H1 (cell line): ENCODE measurements around the gene SLC16A6. TPM values are rescaled to one million over a fixed set of nuclear protein-coding genes. Genes with fewer than 3 reads are reported as not detected.
A peak's percentile ranks its signal among the peaks of the same experiment; 100 is the strongest.

Experiments used
- CTCF ChIA-PET: fragments of 300-600 bp; sonication (Branson Sonifier 250); formaldehyde crosslinking; loops from one replicate; lab custom pipeline; 2021; ENCODE audit not compliant: partially characterized antibody; lab: Charles Lee
- POLR2A ChIA-PET: fragments of 300-600 bp; sonication (Branson Sonifier 250); formaldehyde crosslinking; loops from one replicate; lab custom pipeline; 2021; ENCODE audit warnings: inconsistent platforms; ENCODE audit not compliant: partially characterized antibody; lab: Charles Lee
- DNase-seq, 2 experiments: peaks; one replicate each; pipeline versions ENCODE4 v3.0.0 to v3.0.0-alpha.2; 2010 to 2022; ENCODE audit warnings: low spot score in 2 of 2, low read depth in 1 of 2, mixed read lengths in 1 of 2
- FAIRE-seq: peaks from 2 replicates; lab custom pipeline; 2011; peaks lifted over from hg19 to GRCh38; lab: Jason Lieb, UNC
- H2AFZ ChIP-seq: 2 replicates; pipeline ENCODE4 v1.8.1; 2012; ENCODE audit warnings: low read length, inconsistent platforms
- H2AK5ac ChIP-seq: 2 replicates; pipeline ENCODE4 v1.6.1; 2013; ENCODE audit warnings: low read depth, low read length
- H2BK120ac ChIP-seq: replicated peaks from 2 replicates; pipeline ENCODE3; 2013; ENCODE audit warnings: low read depth, low read length, inconsistent platforms
- H2BK12ac ChIP-seq: 2 replicates; pipeline ENCODE4 v1.6.1; 2013; ENCODE audit warnings: low read depth, low read length
- H2BK15ac ChIP-seq: 2 replicates; pipeline ENCODE4 v1.6.1; 2013; ENCODE audit warnings: low read length
- H2BK20ac ChIP-seq: 2 replicates; pipeline ENCODE4 v1.6.1; 2013; ENCODE audit warnings: low read length
- H2BK5ac ChIP-seq: 2 replicates; pipeline ENCODE4 v1.6.1; 2013; ENCODE audit warnings: low read depth, low read length
- H3K14ac ChIP-seq: 2 replicates; pipeline ENCODE4 v1.6.1; 2013; ENCODE audit warnings: inconsistent platforms; ENCODE audit not compliant: insufficient read length
- H3K18ac ChIP-seq: 2 replicates; pipeline ENCODE4 v1.6.1; 2013; ENCODE audit warnings: low read length; ENCODE audit errors: extremely low read depth
- H3K23ac ChIP-seq: 2 replicates; pipeline ENCODE4 v1.6.1; 2013; ENCODE audit warnings: inconsistent platforms; ENCODE audit not compliant: insufficient read length
- H3K23me2 ChIP-seq: 2 replicates; pipeline ENCODE4 v1.6.1; 2013; ENCODE audit warnings: low read depth, low read length
- H3K27ac ChIP-seq: 2 replicates; pipeline ENCODE4 v1.6.1; 2011; ENCODE audit warnings: low read depth, low read length, inconsistent platforms
- H3K27me3 ChIP-seq, 4 experiments: replicated peaks in 1 of 4; 1 replicate in 1 of 4; 2 replicates in 3 of 4; pipeline versions ENCODE4 v1.6.1 to v1.8.1; 2011 to 2013; ENCODE audit warnings: low read length in 3 of 4, mild to moderate bottlenecking in 3 of 4, inconsistent platforms in 2 of 4, mixed read lengths in 2 of 4, moderate library complexity in 1 of 4; ENCODE audit not compliant: control insufficient read depth in 3 of 4, insufficient read depth in 3 of 4; ENCODE audit errors: extremely low read depth in 1 of 4
- H3K36me3 ChIP-seq, 4 experiments: 2 replicates each; pipeline versions ENCODE4 v1.6.1 to v1.8.1; 2011 to 2013; ENCODE audit warnings: mild to moderate bottlenecking in 4 of 4, low read length in 3 of 4, moderate library complexity in 2 of 4, control low read depth in 1 of 4, inconsistent platforms in 1 of 4; ENCODE audit not compliant: insufficient read depth in 4 of 4, control insufficient read depth in 2 of 4
- H3K4ac ChIP-seq: replicated peaks from 2 replicates; pipeline ENCODE3; 2013; ENCODE audit warnings: low read length, low read depth, mixed read lengths, inconsistent platforms; ENCODE audit not compliant: insufficient read length
- H3K4me1 ChIP-seq, 4 experiments: replicated peaks in 1 of 4; 1 replicate in 1 of 4; 2 replicates in 3 of 4; pipeline versions ENCODE4 v1.6.1 to v1.8.1; 2011 to 2013; ENCODE audit warnings: low read length in 3 of 4, inconsistent platforms in 2 of 4, mixed read lengths in 1 of 4; ENCODE audit not compliant: insufficient read depth in 4 of 4, control insufficient read depth in 3 of 4
- H3K4me2 ChIP-seq, 2 experiments: 2 replicates each; pipeline versions ENCODE4 v1.6.1 to v1.8.1; 2011 to 2013; ENCODE audit warnings: low read depth in 2 of 2, low read length in 2 of 2, control low read depth in 1 of 2, inconsistent platforms in 1 of 2, mild to moderate bottlenecking in 1 of 2; ENCODE audit not compliant: insufficient read depth in 1 of 2
- H3K4me3 ChIP-seq, 4 experiments: fragments of 200-600, 300-600 bp in 1 of 4; sonication (generic), shearing (Covaris generic), sonication (Bioruptor Twin) in 1 of 4; 2 replicates each; pipeline versions ENCODE4 v1.5.1 to v1.8.1; 2011 to 2016; ENCODE audit warnings: low read length in 4 of 4, low read depth in 3 of 4, control low read depth in 2 of 4, inconsistent platforms in 2 of 4, mild to moderate bottlenecking in 2 of 4, mixed read lengths in 1 of 4, moderate library complexity in 1 of 4; ENCODE audit not compliant: insufficient read depth in 2 of 4; ENCODE audit errors: extremely low read depth in 1 of 4
- H3K56ac ChIP-seq: replicated peaks from 2 replicates; pipeline ENCODE3; 2013; ENCODE audit warnings: low read depth, mild to moderate bottlenecking, mixed read lengths, low read length, inconsistent platforms; ENCODE audit not compliant: insufficient read length
- H3K79me1 ChIP-seq: 2 replicates; pipeline ENCODE4 v1.6.1; 2013; ENCODE audit warnings: low read depth, low read length, control low read depth
- H3K79me2 ChIP-seq, 2 experiments: 2 replicates each; pipeline versions ENCODE4 v1.6.1 to v1.8.1; 2012 to 2013; ENCODE audit warnings: low read length in 2 of 2, mild to moderate bottlenecking in 2 of 2, inconsistent platforms in 1 of 2; ENCODE audit not compliant: insufficient read depth in 2 of 2, control insufficient read depth in 1 of 2
- H3K9ac ChIP-seq, 4 experiments: replicated peaks in 1 of 4; 1 replicate in 1 of 4; 2 replicates in 3 of 4; pipeline versions ENCODE4 v1.6.1 to v1.8.1; 2011 to 2013; ENCODE audit warnings: low read depth in 3 of 4, low read length in 3 of 4, control low read depth in 2 of 4, mild to moderate bottlenecking in 2 of 4, moderate library complexity in 2 of 4, inconsistent platforms in 1 of 4; ENCODE audit errors: extremely low read depth in 1 of 4
- H3K9me3 ChIP-seq, 2 experiments: 2 replicates each; pipeline versions ENCODE4 v1.6.1 to v1.8.1; 2012 to 2013; ENCODE audit warnings: mild to moderate bottlenecking in 2 of 2, moderate library complexity in 2 of 2, control low read depth in 1 of 2, inconsistent platforms in 1 of 2, low read depth in 1 of 2, low read length in 1 of 2, mixed read lengths in 1 of 2; ENCODE audit not compliant: insufficient read depth in 2 of 2
- H4K20me1 ChIP-seq, 2 experiments: replicated peaks in 1 of 2; 2 replicates each; pipeline versions ENCODE3 to v1.8.1; 2011 to 2013; ENCODE audit warnings: inconsistent platforms in 2 of 2, low read length in 2 of 2, mild to moderate bottlenecking in 1 of 2; ENCODE audit not compliant: insufficient read depth in 2 of 2, control insufficient read depth in 1 of 2
- H4K5ac ChIP-seq: 2 replicates; pipeline ENCODE4 v1.6.1; 2013; ENCODE audit warnings: low read length, low read depth, mixed read lengths, inconsistent platforms; ENCODE audit not compliant: insufficient read length
- H4K8ac ChIP-seq: 2 replicates; pipeline ENCODE4 v1.8.0; 2013; ENCODE audit warnings: mild to moderate bottlenecking, moderate library complexity, low read length, inconsistent platforms; ENCODE audit not compliant: insufficient read depth; ENCODE audit errors: extremely low read depth
- H4K91ac ChIP-seq: replicated peaks from 2 replicates; pipeline ENCODE3; 2013; ENCODE audit warnings: low read length, mixed read lengths, inconsistent platforms; ENCODE audit not compliant: insufficient read length
- MAFK ChIP-seq: IDR thresholded peaks from 2 replicates; pipeline ENCODE4 v1.6.1; 2012; ENCODE audit warnings: low read depth, mild to moderate bottlenecking, improper control_type of control experiment, low read length
- MAX ChIP-seq: IDR thresholded peaks from 2 replicates; pipeline ENCODE4 v1.6.1; 2012; ENCODE audit warnings: inconsistent platforms
- WGBS, 2 experiments: shearing (Covaris generic) in 1 of 2; methylation state at CpG; one replicate each; pipeline versions ENCODE4 v1.1.6 to v1.1.7; 2013 to 2015; ENCODE audit warnings: low lambda C conversion rate in 2 of 2, mixed read lengths in 2 of 2, inconsistent platforms in 1 of 2, low coverage in 1 of 2, missing lambda C conversion rate in 1 of 2; ENCODE audit not compliant: insufficient replicate concordance in 2 of 2, insufficient coverage in 1 of 2, insufficient read length in 1 of 2; ENCODE audit errors: extremely low coverage in 1 of 2, missing lambda C conversion rate in 1 of 2; 5-methylcytosine and 5-hydroxymethylcytosine counted together
- polyA plus RNA-seq, 7 experiments: library from polyadenylated mRNA; depleted of rRNA in 3 of 7; stranded (reverse) in 5 of 7; unstranded in 2 of 7; fragments of >200 nt in 5 of 7; fragments of 200-250 nt in 2 of 7; gene quantifications; 1 replicate in 5 of 7; 2 replicates in 1 of 7; 4 replicates in 1 of 7; pipeline versions ENCODE4 v1.2.1 to v1.2.3, GENCODE V29; 2011 to 2013; ENCODE audit warnings: missing spikeins in 2 of 7, mixed read lengths in 2 of 7
- total RNA-seq: library from RNA; stranded (reverse); fragmentation: NEBNext Ultra II Directional; extraction: Animal tissue kit (Norgen Biotek cat#: 25700); gene quantifications from 2 replicates; pipeline ENCODE4 v1.2.1, GENCODE V29; 2021

The SLC16A6 gene
- total and polyA plus RNA-seq, 2 of the 8 experiments (the other 6 are each of a cell fraction or from before 2014, with no cell fraction given), result 0.17 to 0.22 TPM

- H2BK15ac ChIP-seq, result peak overlapping the region; percentile 61
- H2BK20ac ChIP-seq, result no peak overlapping the region
- no peak overlapping the region for H2AK5ac ChIP-seq
- H4K5ac ChIP-seq, result no peak overlapping the region
- H3K18ac ChIP-seq, result no peak overlapping the region
- no peak overlapping the region for H3K9ac ChIP-seq
- H3K4me1 ChIP-seq, result peaks cover 2 to 16% (median 5%) of the 10 kb centered on the region in 4 experiments
- no peak overlapping the region for H2BK5ac ChIP-seq
- H2BK120ac ChIP-seq, result no peak overlapping the region
- H3K23ac ChIP-seq, result no peak overlapping the region
- H3K4ac ChIP-seq, result peak overlapping the region; percentile 17
- H2AFZ ChIP-seq, result no peak overlapping the region
- no peak overlapping the region for H3K4me3 ChIP-seq
- no peak overlapping the region for H3K14ac ChIP-seq
- TF ChIP-seq MAX (no peak), MAFK (no peak)
- no peaks in the 10 kb centered on the region; a peak in 1 of 4 replicates for H3K79me2 ChIP-seq
- no peak overlapping the region for H4K8ac ChIP-seq
- 81% methylated on average over 4 of the region's 4 CpGs; no CpG with 5 or more reads in 1 of the 2 experiments for WGBS, 2 experiments
- ChIA-PET CTCF (interaction anchor here (0.5 to 2.0 kb wide), 6 partner anchors 10 to 132 kb away, joined by 3 to 5 read pairs (median 4); no protein-coding TSS in a partner anchor), POLR2A (interaction anchor here (2.2 to 2.5 kb wide), 2 partner anchors 9 to 10 kb away, joined by 7 read pairs; no protein-coding TSS in a partner anchor)
- DNase-seq (no peak), FAIRE-seq (no peak)
- H3K36me3 ChIP-seq, result no peaks in the 10 kb centered on the region
- H3K27me3 ChIP-seq, result no peaks in the 10 kb centered on the region
- H3K79me1 ChIP-seq, result no peaks in the 10 kb centered on the region
- no peak overlapping the region for H3K4me2 ChIP-seq
- no peaks in the 10 kb centered on the region for H3K23me2 ChIP-seq
- H3K9me3 ChIP-seq, result no peaks in the 10 kb centered on the region
- no peak overlapping the region for H2BK12ac ChIP-seq
- H4K91ac ChIP-seq, result no peak overlapping the region
- H3K56ac ChIP-seq, result no peak overlapping the region
- H3K27ac ChIP-seq, result no peak overlapping the region
- no peaks in the 10 kb centered on the region for H4K20me1 ChIP-seq
These were observed 11.7 kb upstream of the SLC16A6 start for GRCh38 chr17:68302666-68303065.
